Keratinocyte (primary cell): ENCODE results near the gene PEX11G. TPM values are rescaled to one million over a fixed set of nuclear protein-coding genes. Genes with fewer than 3 reads are reported as not detected.

Experiments
- DNase-seq: peaks from one replicate; pipeline ENCODE4 v3.0.0-alpha.2; 2011; ENCODE audit warnings: low read depth, missing footprints, low spot score
- FAIRE-seq: peaks from 2 replicates; lab custom pipeline; 2011; peaks lifted over from hg19 to GRCh38; lab: Jason Lieb, UNC
- H2AFZ ChIP-seq: 2 replicates; pipeline ENCODE4 v1.6.0; 2012; ENCODE audit warnings: low read length, control low read depth, inconsistent platforms; ENCODE audit not compliant: control insufficient read depth
- H3K27ac ChIP-seq: 2 replicates; pipeline ENCODE4 v1.5.1; 2011; ENCODE audit warnings: low read length; ENCODE audit not compliant: control insufficient read depth, insufficient read depth
- H3K27me3 ChIP-seq: 3 replicates; pipeline ENCODE4 v1.6.0; 2011; ENCODE audit warnings: low read length; ENCODE audit not compliant: control insufficient read depth, insufficient read depth; ENCODE audit errors: extremely low read depth
- H3K36me3 ChIP-seq, 2 experiments: 2 replicates in 1 of 2; 3 replicates in 1 of 2; pipeline ENCODE4 v1.5.1; 2011; ENCODE audit warnings: low read length in 2 of 2, mild to moderate bottlenecking in 1 of 2; ENCODE audit not compliant: control insufficient read depth in 2 of 2, insufficient read depth in 2 of 2; ENCODE audit errors: extremely low read depth in 1 of 2
- H3K4me1 ChIP-seq: 3 replicates; pipeline ENCODE4 v1.5.1; 2011; ENCODE audit warnings: low read length; ENCODE audit not compliant: control insufficient read depth, insufficient read depth; ENCODE audit errors: extremely low read depth
- H3K4me2 ChIP-seq: 3 replicates; pipeline ENCODE4 v1.6.0; 2011; ENCODE audit warnings: low read depth, low read length; ENCODE audit not compliant: control insufficient read depth, insufficient read depth; ENCODE audit errors: extremely low read depth
- H3K4me3 ChIP-seq, 3 experiments: fragments of 200-600 bp in 1 of 3; sonication (generic) in 1 of 3; 2 replicates in 2 of 3; 3 replicates in 1 of 3; pipeline ENCODE4 v1.5.1; 2011 to 2016; ENCODE audit warnings: low read length in 3 of 3, mild to moderate bottlenecking in 3 of 3, control low read depth in 2 of 3, inconsistent platforms in 1 of 3, low read depth in 1 of 3, mixed read lengths in 1 of 3, mixed run types in 1 of 3, moderate library complexity in 1 of 3; ENCODE audit not compliant: control insufficient read depth in 2 of 3, insufficient read depth in 2 of 3; ENCODE audit errors: extremely low read depth in 1 of 3
- H3K79me2 ChIP-seq: 2 replicates; pipeline ENCODE4 v1.6.0; 2012; ENCODE audit warnings: low read length; ENCODE audit not compliant: control insufficient read depth, insufficient read depth
- H3K9ac ChIP-seq: 3 replicates; pipeline ENCODE4 v1.6.0; 2011; ENCODE audit warnings: low read length; ENCODE audit not compliant: control insufficient read depth, insufficient read depth; ENCODE audit errors: extremely low read depth
- H3K9me1 ChIP-seq: 3 replicates; pipeline ENCODE4 v1.6.0; 2011; ENCODE audit warnings: low read length; ENCODE audit not compliant: control insufficient read depth, insufficient read depth; ENCODE audit errors: extremely low read depth
- H3K9me3 ChIP-seq: 2 replicates; pipeline ENCODE4 v1.5.1; 2012; ENCODE audit warnings: low read depth, low read length; ENCODE audit not compliant: control insufficient read depth
- H4K20me1 ChIP-seq: 3 replicates; pipeline ENCODE4 v1.6.0; 2011; ENCODE audit warnings: low read length; ENCODE audit not compliant: control insufficient read depth, insufficient read depth; ENCODE audit errors: extremely low read depth
- EZH2 ChIP-seq: IDR thresholded peaks from one replicate; pipeline ENCODE4 v1.6.1; 2012; ENCODE audit warnings: inconsistent platforms, mild to moderate bottlenecking, low read length, moderate library complexity
- dilution Hi-C: fragments of 300-500 bp; cut with MboI; formaldehyde crosslinking; loops from one replicate; pipeline ENCODE4 v1.7.0; 2020; ENCODE audit warnings: low sequenced_read_pairs; ENCODE audit not compliant: extremely low pct_ligation_motif_present
- polyA plus RNA-seq, 5 experiments: library from polyadenylated mRNA; depleted of rRNA in 3 of 5; stranded (reverse) in 3 of 5; stranded (forward) in 1 of 5; unstranded in 1 of 5; fragments of >200 nt; gene quantifications; 1 replicate in 1 of 5; 2 replicates in 3 of 5; 3 replicates in 1 of 5; pipeline versions ENCODE4 v1.2.1 to v1.2.3, GENCODE V29; 2011 to 2012; ENCODE audit warnings: missing spikeins in 2 of 5, low read depth in 1 of 5, low replicate concordance in 1 of 5
- TF ChIP-seq, protein P1 (sequence below), 3 experiments: IDR thresholded peaks in 1 of 3; conservative IDR thresholded peaks in 1 of 3; optimal IDR thresholded peaks in 1 of 3; 2 replicates in 2 of 3; 3 replicates in 1 of 3; pipeline versions ENCODE3 to v1.5.1; 2011; ENCODE audit warnings: low read length in 3 of 3, mild to moderate bottlenecking in 3 of 3, moderate library complexity in 2 of 3, control low read depth in 1 of 3, inconsistent platforms in 1 of 3; ENCODE audit not compliant: insufficient read depth in 2 of 3; ENCODE audit errors: extremely low read depth in 1 of 3

The PEX11G gene
- polyA plus RNA-seq, 1 donor (not counting 4 experiments of a cell fraction or from before 2014, with no cell fraction given): 1.1 TPM

DNA sequence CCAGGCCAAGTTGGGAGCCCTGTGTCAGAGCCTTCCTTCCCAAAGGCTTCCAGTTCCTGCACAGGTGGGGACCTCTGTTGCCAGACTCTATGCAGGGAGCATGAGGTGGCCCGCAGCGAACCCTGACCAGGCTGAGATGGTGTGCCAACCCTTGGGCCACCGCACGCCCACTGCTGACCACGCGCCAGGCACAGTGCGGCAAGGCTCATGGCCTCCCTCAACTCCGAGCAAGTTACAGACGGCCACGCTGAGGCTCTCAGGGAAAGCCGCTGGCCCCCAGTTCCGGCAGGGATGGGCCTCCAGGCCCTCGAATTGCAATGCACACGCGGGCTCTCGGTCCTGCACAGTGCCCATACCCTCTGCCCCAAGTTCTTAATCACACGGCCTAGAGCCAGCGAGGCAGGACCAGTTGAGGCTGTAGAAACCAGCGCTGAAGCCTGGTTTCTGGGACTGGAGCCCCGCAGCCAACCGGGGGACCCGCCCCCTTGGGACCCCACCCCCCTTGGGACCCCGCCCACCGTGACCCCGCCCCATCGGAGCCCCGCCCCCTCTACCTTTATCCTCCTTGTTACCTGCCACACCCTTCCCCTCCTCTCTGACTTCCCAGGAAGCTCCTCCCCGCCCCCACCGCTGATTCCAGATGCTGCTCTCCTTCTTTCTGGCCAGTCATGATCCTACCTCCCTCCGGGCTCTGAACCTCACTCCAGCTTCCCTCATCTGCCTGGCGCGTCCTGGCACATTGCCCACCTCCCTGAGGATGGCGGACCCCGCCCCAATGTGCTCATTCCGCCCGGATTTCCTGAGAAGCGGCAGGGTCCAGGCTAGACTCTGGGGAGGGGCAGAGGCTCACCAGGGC is 6.0 kb downstream of the PEX11G start:
- dilution Hi-C loops: no loop called here
- H3K4me3 ChIP-seq: no peak overlapping the region
- H3K79me2 ChIP-seq: no peaks in the 10 kb centered on the region
- H3K9me3 ChIP-seq: no peaks in the 10 kb centered on the region
- TF ChIP-seq EZH2: no peak
- TF ChIP-seq, protein P1, sequence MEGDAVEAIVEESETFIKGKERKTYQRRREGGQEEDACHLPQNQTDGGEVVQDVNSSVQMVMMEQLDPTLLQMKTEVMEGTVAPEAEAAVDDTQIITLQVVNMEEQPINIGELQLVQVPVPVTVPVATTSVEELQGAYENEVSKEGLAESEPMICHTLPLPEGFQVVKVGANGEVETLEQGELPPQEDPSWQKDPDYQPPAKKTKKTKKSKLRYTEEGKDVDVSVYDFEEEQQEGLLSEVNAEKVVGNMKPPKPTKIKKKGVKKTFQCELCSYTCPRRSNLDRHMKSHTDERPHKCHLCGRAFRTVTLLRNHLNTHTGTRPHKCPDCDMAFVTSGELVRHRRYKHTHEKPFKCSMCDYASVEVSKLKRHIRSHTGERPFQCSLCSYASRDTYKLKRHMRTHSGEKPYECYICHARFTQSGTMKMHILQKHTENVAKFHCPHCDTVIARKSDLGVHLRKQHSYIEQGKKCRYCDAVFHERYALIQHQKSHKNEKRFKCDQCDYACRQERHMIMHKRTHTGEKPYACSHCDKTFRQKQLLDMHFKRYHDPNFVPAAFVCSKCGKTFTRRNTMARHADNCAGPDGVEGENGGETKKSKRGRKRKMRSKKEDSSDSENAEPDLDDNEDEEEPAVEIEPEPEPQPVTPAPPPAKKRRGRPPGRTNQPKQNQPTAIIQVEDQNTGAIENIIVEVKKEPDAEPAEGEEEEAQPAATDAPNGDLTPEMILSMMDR (optimal IDR thresholded peaks at IDR 0.05 in 1 of 3, IDR thresholded peaks at IDR 0.05 in 1 of 3, conservative IDR thresholded peaks at IDR 0.05 in 1 of 3; ENCODE audit: extremely low read depth in 1 of 3, insufficient read depth in 2 of 3, low read length in 3 of 3): no peak
- FAIRE-seq: no peak
- peaks cover 21% of the 10 kb centered on the region for H3K4me1 ChIP-seq
- no peak overlapping the region for H3K27ac ChIP-seq
- peak; percentile 70 for DNase-seq
- no peak overlapping the region for H3K9ac ChIP-seq
- H3K4me2 ChIP-seq: peak overlapping the region; percentile 60
- H3K36me3 ChIP-seq: no peaks in the 10 kb centered on the region
- no peaks in the 10 kb centered on the region for H3K27me3 ChIP-seq
- peak overlapping the region; percentile 70 for H2AFZ ChIP-seq
- H3K9me1 ChIP-seq: no peaks in the 10 kb centered on the region
- no peaks in the 10 kb centered on the region for H4K20me1 ChIP-seq

DNA sequence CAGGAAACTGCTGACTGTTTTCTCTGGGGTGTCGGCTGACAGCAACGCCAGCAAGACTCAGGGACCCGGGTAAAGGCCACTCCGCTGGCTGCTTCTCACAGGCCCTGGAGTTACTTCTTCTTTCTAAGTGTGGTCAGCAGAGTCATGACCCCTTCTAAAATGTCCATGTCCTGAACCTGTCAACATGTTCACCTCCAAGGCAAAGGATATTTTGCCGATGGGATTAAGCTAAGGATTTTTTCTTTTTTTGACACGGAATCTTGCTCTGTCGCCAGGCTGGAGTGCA is 7.9 kb downstream of the PEX11G start:
- no peak for FAIRE-seq
- no peaks in the 10 kb centered on the region for H4K20me1 ChIP-seq
- dilution Hi-C loops: no loop called here

More for the DNA sequence above, 7.9 kb downstream of the PEX11G start:
- no peak overlapping the region for H3K9ac ChIP-seq
- no peaks in the 10 kb centered on the region for H3K79me2 ChIP-seq
- peaks cover 21% of the 10 kb centered on the region for H3K4me1 ChIP-seq
- no peak overlapping the region for H2AFZ ChIP-seq
- TF ChIP-seq, protein P1 (optimal IDR thresholded peaks at IDR 0.05 in 1 of 3, IDR thresholded peaks at IDR 0.05 in 1 of 3, conservative IDR thresholded peaks at IDR 0.05 in 1 of 3; ENCODE audit: extremely low read depth in 1 of 3, insufficient read depth in 2 of 3, low read length in 3 of 3): no peak
- TF ChIP-seq EZH2: no peak
- no peaks in the 10 kb centered on the region for H3K27me3 ChIP-seq
- no peak overlapping the region for H3K4me2 ChIP-seq
- H3K4me3 ChIP-seq: no peak overlapping the region
- H3K36me3 ChIP-seq: no peaks in the 10 kb centered on the region
- H3K9me1 ChIP-seq: no peaks in the 10 kb centered on the region
- no peaks in the 10 kb centered on the region for H3K9me3 ChIP-seq
- no peak for DNase-seq
- no peak overlapping the region for H3K27ac ChIP-seq
